Esophagus (tissue), 2 donors: ENCODE measurements around the gene GPT2. TPM values are rescaled to one million over a fixed set of nuclear protein-coding genes. Genes with fewer than 3 reads are reported as not detected.
"Not testable (repeated sequence)": the region's sequence is repeated elsewhere in the genome, so short reads cannot be mapped to it uniquely, and the experiment has no call there.

ENCODE experiments used
- H3K27ac ChIP-seq, 2 donors: one replicate each; pipeline ENCODE4 v1.5.1; 2013; ENCODE audit warnings: low read depth in 2 of 2, mild to moderate bottlenecking in 2 of 2, inconsistent platforms in 1 of 2, low read length in 1 of 2, moderate library complexity in 1 of 2
- H3K27me3 ChIP-seq, 2 donors: one replicate each; pipeline ENCODE4 v1.6.1; 2013; ENCODE audit warnings: low read length in 2 of 2, control low read depth in 1 of 2, mild to moderate bottlenecking in 1 of 2; ENCODE audit not compliant: insufficient read depth in 2 of 2, control insufficient read depth in 1 of 2
- H3K36me3 ChIP-seq, 2 donors: one replicate each; pipeline ENCODE4 v1.6.1; 2013; ENCODE audit warnings: low read length in 1 of 2; ENCODE audit not compliant: control insufficient read depth in 2 of 2, insufficient read depth in 2 of 2
- H3K4me1 ChIP-seq, 2 donors: one replicate each; pipeline ENCODE4 v1.6.1; 2013; ENCODE audit warnings: low read length in 1 of 2; ENCODE audit not compliant: control insufficient read depth in 2 of 2, insufficient read depth in 2 of 2
- H3K4me3 ChIP-seq, 2 donors: one replicate each; pipeline ENCODE4 v1.5.1; 2013; ENCODE audit warnings: low read length in 2 of 2, mild to moderate bottlenecking in 2 of 2, low read depth in 1 of 2, moderate library complexity in 1 of 2
- H3K9me3 ChIP-seq, 2 donors: one replicate each; pipeline ENCODE4 v1.6.1; 2013; ENCODE audit warnings: mild to moderate bottlenecking in 2 of 2, low read depth in 1 of 2, low read length in 1 of 2, moderate library complexity in 1 of 2; ENCODE audit not compliant: control insufficient read depth in 2 of 2, insufficient read depth in 1 of 2
- WGBS, 2 donors: extraction: QIAGEN DNeasy Blood & Tissue Kit; methylation state at CpG; one replicate each; pipeline ENCODE4 v1.1.7; 2013; 5-methylcytosine and 5-hydroxymethylcytosine counted together
- polyA plus RNA-seq, 2 donors: library from polyadenylated mRNA; stranded (reverse); fragments of 200-250 nt; gene quantifications; one replicate each; pipeline ENCODE4 v1.2.3, GENCODE V29; 2013
- donor health status: healthy with polysubstance abuse.
- donor health status: Bipolar disorder and iron deficiency.

GPT2 gene
- polyA plus RNA-seq, 2 donors, result 53.8 to 65.8 TPM

GRCh38 chr16:46862555-46863447 lies 21.4 kb upstream of the GPT2 start:
- H3K9me3 ChIP-seq, result peaks cover 0 to 2% of the 10 kb centered on the region in 2 donors
- no peak overlapping the region for H3K4me3 ChIP-seq
- H3K4me1 ChIP-seq, result no peaks in the 10 kb centered on the region
- no peaks in the 10 kb centered on the region for H3K36me3 ChIP-seq
- 89 to 92% methylated on average over 16 of the region's 16 CpGs for WGBS, 2 donors
- H3K27me3 ChIP-seq, result no peaks in the 10 kb centered on the region
- H3K27ac ChIP-seq, result peak overlapping the region; percentile 22 to 44

DNA sequence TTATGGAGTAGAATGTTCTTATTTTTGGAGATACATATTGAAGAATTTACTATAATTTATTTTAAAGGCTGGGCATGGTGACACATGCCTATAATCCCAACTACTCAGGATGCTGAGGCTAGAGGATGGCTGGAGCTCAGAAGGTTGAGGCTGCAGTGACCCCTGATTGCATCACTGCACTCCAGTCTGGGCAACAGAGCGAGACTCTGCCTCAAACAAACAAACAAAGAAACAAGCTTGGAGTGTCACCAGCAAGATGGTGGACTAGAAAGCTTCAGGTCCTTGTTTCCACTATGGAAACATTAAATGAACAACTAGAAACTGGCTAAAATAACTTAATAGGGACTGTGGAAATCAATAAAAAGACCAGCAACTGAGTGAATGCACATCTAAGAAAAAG lies 17.9 kb upstream of the GPT2 start:
- WGBS, 2 donors, result 68 to 76% methylated on average over 1 of the region's 1 CpG
- H3K4me3 ChIP-seq, result no peak overlapping the region
- H3K9me3 ChIP-seq, result peaks cover 0 to 2% of the 10 kb centered on the region in 2 donors
- no peaks in the 10 kb centered on the region for H3K36me3 ChIP-seq
- no peaks in the 10 kb centered on the region for H3K4me1 ChIP-seq
- H3K27me3 ChIP-seq, result no peaks in the 10 kb centered on the region
- H3K27ac ChIP-seq, result no peak overlapping the region

DNA sequence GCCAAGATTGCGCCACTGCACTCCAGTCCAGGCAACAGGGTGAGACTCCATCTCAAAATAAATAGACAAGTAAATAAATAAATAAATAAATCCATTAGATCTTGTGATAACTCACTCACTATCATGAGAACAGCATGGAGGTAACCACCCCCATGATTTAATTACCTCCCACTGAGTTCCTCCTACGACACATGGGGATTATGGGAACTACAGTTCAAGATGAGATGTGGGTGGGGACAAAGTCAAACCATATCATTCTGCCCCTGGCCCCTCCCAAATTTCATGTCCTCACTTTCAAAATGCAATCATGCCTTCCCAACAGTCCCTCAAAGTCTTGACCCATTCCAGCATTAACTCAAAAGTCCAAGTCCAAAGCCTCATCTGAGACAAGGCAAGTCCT lies 16.7 kb upstream of the GPT2 start:
- WGBS, 2 donors, result 86 to 90% methylated on average over 2 of the region's 2 CpGs
- H3K4me1 ChIP-seq, H3K27ac ChIP-seq, H3K36me3 ChIP-seq, H3K9me3 ChIP-seq, H3K27me3 ChIP-seq, H3K4me3 ChIP-seq: not testable (repeated sequence)

- H3K9me3 ChIP-seq, H3K4me3 ChIP-seq, H3K4me1 ChIP-seq, H3K27ac ChIP-seq, H3K27me3 ChIP-seq, H3K36me3 ChIP-seq: not testable (repeated sequence)
- 77 to 88% methylated on average over 2 of the region's 2 CpGs for WGBS, 2 donors
These were observed 15.3 kb upstream of the GPT2 start for GRCh38 chr16:46868891-46869290.

DNA sequence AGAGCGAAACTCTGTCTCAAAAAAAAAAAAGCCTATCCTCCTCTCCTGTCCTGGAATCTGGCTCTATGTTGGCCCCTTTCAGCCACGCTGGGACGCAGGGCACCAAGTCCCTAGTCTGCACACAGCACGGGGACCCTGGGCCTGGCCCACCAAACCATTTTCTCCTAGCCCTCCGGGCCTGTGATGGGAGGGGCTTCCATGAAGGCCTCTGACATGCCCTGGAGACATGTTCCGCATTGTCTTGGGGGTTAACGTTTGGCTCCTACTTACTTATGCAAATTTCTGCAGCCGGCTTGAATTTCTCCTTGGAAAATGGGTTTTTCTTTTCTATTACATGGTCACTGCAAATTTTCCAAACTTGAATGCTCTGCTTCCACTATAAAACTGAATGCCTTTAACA lies 12.6 kb upstream of the GPT2 start:
- Histone ChIP-seq H3K27ac (no peak overlapping the region), H3K27me3 (no peaks in the 10 kb centered on the region), H3K36me3 (no peaks in the 10 kb centered on the region), H3K4me3 (no peak overlapping the region), H3K4me1 (no peaks in the 10 kb centered on the region), H3K9me3 (no peaks in the 10 kb centered on the region)
- WGBS, 2 donors, result 77 to 78% methylated on average over 8 of the region's 8 CpGs

GRCh38 chr16:46873201-46873600 lies 11.0 kb upstream of the GPT2 start:
- WGBS, 2 donors, result 86 to 94% methylated on average over 3 of the region's 3 CpGs
- no peaks in the 10 kb centered on the region for H3K9me3 ChIP-seq
- no peak overlapping the region for H3K27ac ChIP-seq
- H3K27me3 ChIP-seq, result no peaks in the 10 kb centered on the region
- H3K4me3 ChIP-seq, result no peak overlapping the region
- H3K4me1 ChIP-seq, result no peaks in the 10 kb centered on the region
- H3K36me3 ChIP-seq, result no peaks in the 10 kb centered on the region

- 93% methylated on average over 8 of the region's 8 CpGs for WGBS, 2 donors
- Histone ChIP-seq H3K4me3 (no peak overlapping the region), H3K9me3 (no peaks in the 10 kb centered on the region), H3K27me3 (no peaks in the 10 kb centered on the region), H3K36me3 (no peaks in the 10 kb centered on the region), H3K4me1 (no peaks in the 10 kb centered on the region), H3K27ac (peak overlapping the region in 1 of 2 donors; percentile 0)
These were observed 8.9 kb upstream of the GPT2 start for GRCh38 chr16:46875243-46875642.

DNA sequence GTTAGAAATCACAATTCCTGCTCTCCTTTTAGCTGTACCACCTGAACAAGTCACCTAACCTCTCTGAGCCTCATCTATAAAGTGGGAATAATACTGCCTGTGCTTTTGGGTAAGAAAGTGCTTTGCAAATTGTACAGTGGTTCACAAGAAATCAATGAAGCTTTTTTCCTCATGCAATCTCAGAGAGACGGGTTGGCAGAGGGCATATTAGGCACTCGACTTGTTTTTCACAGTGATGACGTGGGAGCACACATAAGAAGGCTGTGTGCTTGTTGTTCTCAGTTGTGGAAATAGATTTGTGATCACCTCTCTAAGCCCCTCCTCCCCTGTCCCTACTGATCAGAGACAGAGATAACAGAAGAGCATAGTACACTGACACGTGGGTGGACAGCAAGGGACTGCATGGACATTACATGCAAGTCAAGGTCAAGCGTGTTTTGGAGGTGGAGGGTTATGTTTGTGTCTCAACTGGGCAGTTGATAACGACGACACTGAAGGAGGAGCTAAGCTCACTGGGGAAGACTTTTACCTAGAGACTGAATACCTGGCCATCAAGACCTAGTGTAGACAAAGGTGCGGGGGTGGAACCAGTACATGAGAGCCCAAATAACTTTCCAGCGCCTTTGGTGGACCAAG lies 1.7 kb upstream of the GPT2 start:
- Histone ChIP-seq H3K9me3 (no peaks in the 10 kb centered on the region), H3K4me1 (peaks cover 0 to under 1% of the 10 kb centered on the region in 2 donors), H3K4me3 (no peak overlapping the region), H3K36me3 (no peaks in the 10 kb centered on the region), H3K27ac (no peak overlapping the region), H3K27me3 (no peaks in the 10 kb centered on the region)
- 65 to 73% methylated on average over 9 of the region's 9 CpGs for WGBS, 2 donors

- WGBS, 2 donors, result 78 to 88% methylated on average over 6 of the region's 6 CpGs
- H3K27ac ChIP-seq, result no peak overlapping the region
- no peaks in the 10 kb centered on the region for H3K36me3 ChIP-seq
- peaks cover 0 to 4% of the 10 kb centered on the region in 2 donors for H3K4me1 ChIP-seq
- H3K9me3 ChIP-seq, result no peaks in the 10 kb centered on the region
- no peaks in the 10 kb centered on the region for H3K27me3 ChIP-seq
- no peak overlapping the region for H3K4me3 ChIP-seq
These were observed 1.2 kb upstream of the GPT2 start for GRCh38 chr16:46882940-46883307.

DNA sequence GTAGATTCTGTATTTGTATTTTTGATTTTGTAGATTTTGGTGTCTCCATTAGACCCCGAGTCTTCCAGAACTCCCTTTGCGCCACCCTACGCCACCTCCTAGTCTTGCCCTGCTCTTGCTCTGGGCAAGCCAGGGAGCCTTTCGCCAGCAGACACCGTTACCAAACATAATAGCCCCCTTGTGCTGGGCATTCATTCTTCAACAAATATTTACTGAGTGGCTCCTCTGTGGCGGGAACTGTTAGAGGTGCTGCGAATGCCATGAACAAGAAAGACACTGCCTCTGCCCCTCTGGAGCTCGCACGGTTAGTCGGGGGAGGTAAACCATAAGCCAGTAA lies 841 bp upstream of the GPT2 start:
- peak overlapping the region; percentile 79 to 81 for H3K4me3 ChIP-seq
- H3K9me3 ChIP-seq, result no peaks in the 10 kb centered on the region
- 28 to 30% methylated on average over 10 of the region's 10 CpGs for WGBS, 2 donors
- peak overlapping the region in 1 of 2 donors; percentile 84 for H3K27ac ChIP-seq
- H3K27me3 ChIP-seq, result no peaks in the 10 kb centered on the region
- no peaks in the 10 kb centered on the region for H3K36me3 ChIP-seq
- peaks cover 0 to 4% of the 10 kb centered on the region in 2 donors for H3K4me1 ChIP-seq
